ENCODE measurements around the gene TMTC1. TPM values are rescaled to one million over a fixed set of nuclear protein-coding genes. Genes with fewer than 3 reads are reported as not detected.

TMTC1 gene
- polyA plus RNA-seq, 1 of the 3 experiments (the other 2 are of a cell fraction) = 0.13 TPM

GRCh38 chr12:29818916-29819623 lies 35.3 kb upstream of the TMTC1 start:
- no peaks in the 10 kb centered on the region for H3K9me3 ChIP-seq
- H3K4me1 ChIP-seq (ENCODE audit: control insufficient read depth in 1 of 2, insufficient read depth in 2 of 2, low read depth in 1 of 2, low read length in 1 of 2) = no peaks in the 10 kb centered on the region; a peak in 1 of 4 replicates
- no peak overlapping the region for H3K4me2 ChIP-seq
- no peaks in the 10 kb centered on the region for H3K9me2 ChIP-seq
- no peak overlapping the region for H2AFZ ChIP-seq (ENCODE audit: low read depth)
- POLR2A ChIA-PET = no interaction called here
- no peaks in the 10 kb centered on the region for H4K20me1 ChIP-seq (ENCODE audit: insufficient read depth)
- no peak overlapping the region for H3K4me3 ChIP-seq (ENCODE audit: low read depth in 2 of 2, low read length in 1 of 2)
- no peak overlapping the region for H3K9ac ChIP-seq
- no peaks in the 10 kb centered on the region for H3F3A ChIP-seq (replicated peaks; ENCODE audit: insufficient read depth)
- no peaks in the 10 kb centered on the region for H3K36me3 ChIP-seq (replicated peaks in 1 of 2; ENCODE audit: control insufficient read depth in 1 of 2, insufficient read depth in 2 of 2, low read length in 1 of 2)
- no peak overlapping the region for H3K27ac ChIP-seq (ENCODE audit: low read depth in 2 of 2, low read length in 1 of 2)
- no peaks in the 10 kb centered on the region for H3K27me3 ChIP-seq (ENCODE audit: insufficient read depth)
- DNase-seq = no peak
- WGBS (ENCODE audit: low lambda C conversion rate) = 36% methylated on average over 2 of the region's 2 CpGs
- TF ChIP-seq RCOR1 (IDR thresholded peaks at IDR 0.05; ENCODE audit: low read length) = no peak
- TF ChIP-seq RFX5 (IDR thresholded peaks at IDR 0.05; ENCODE audit: low read length) = no peak
- no peak for TF ChIP-seq REST (IDR thresholded peaks at IDR 0.05; ENCODE audit: low read depth, low read length)
- no peak for TF ChIP-seq USF1 (IDR thresholded peaks at IDR 0.05; ENCODE audit: borderline replicate concordance, low read depth)
- TF ChIP-seq, protein P1, sequence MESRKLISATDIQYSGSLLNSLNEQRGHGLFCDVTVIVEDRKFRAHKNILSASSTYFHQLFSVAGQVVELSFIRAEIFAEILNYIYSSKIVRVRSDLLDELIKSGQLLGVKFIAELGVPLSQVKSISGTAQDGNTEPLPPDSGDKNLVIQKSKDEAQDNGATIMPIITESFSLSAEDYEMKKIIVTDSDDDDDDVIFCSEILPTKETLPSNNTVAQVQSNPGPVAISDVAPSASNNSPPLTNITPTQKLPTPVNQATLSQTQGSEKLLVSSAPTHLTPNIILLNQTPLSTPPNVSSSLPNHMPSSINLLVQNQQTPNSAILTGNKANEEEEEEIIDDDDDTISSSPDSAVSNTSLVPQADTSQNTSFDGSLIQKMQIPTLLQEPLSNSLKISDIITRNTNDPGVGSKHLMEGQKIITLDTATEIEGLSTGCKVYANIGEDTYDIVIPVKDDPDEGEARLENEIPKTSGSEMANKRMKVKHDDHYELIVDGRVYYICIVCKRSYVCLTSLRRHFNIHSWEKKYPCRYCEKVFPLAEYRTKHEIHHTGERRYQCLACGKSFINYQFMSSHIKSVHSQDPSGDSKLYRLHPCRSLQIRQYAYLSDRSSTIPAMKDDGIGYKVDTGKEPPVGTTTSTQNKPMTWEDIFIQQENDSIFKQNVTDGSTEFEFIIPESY (IDR thresholded peaks at IDR 0.05; ENCODE audit: borderline replicate concordance, low read depth) = no peak
- TF ChIP-seq, protein P2, sequence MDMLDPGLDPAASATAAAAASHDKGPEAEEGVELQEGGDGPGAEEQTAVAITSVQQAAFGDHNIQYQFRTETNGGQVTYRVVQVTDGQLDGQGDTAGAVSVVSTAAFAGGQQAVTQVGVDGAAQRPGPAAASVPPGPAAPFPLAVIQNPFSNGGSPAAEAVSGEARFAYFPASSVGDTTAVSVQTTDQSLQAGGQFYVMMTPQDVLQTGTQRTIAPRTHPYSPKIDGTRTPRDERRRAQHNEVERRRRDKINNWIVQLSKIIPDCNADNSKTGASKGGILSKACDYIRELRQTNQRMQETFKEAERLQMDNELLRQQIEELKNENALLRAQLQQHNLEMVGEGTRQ (IDR thresholded peaks at IDR 0.05; ENCODE audit: borderline replicate concordance, low read depth, low read length) = no peak
- TF ChIP-seq FOXM1 (IDR thresholded peaks at IDR 0.05; ENCODE audit: low read depth) = no peak
- TF ChIP-seq MXI1 (IDR thresholded peaks at IDR 0.05; ENCODE audit: low read depth, low read length) = no peak
- TF ChIP-seq TAF1 (IDR thresholded peaks at IDR 0.05; ENCODE audit: borderline replicate concordance, low read depth, low read length) = no peak
- no peak for TF ChIP-seq FOXJ3 (CRISPR knock-in tag; IDR thresholded peaks at IDR 0.05)
- TF ChIP-seq SIN3A (IDR thresholded peaks at IDR 0.05; ENCODE audit: borderline replicate concordance, low read depth, low read length) = no peak
- no peak for TF ChIP-seq CTCF (IDR thresholded peaks at IDR 0.05)
- no peak for TF ChIP-seq NRF1 (IDR thresholded peaks at IDR 0.05; ENCODE audit: low read depth, low read length)
- TF ChIP-seq GATA2 (CRISPR knock-in tag; IDR thresholded peaks at IDR 0.05) = no peak
- TF ChIP-seq TCF12 (IDR thresholded peaks at IDR 0.05) = no peak
- TF ChIP-seq SMC3 (IDR thresholded peaks at IDR 0.05; ENCODE audit: low read depth, low read length) = no peak
- no peak for TF ChIP-seq RAD21 (IDR thresholded peaks at IDR 0.05; ENCODE audit: low read length)
- TF ChIP-seq YY1 (IDR thresholded peaks at IDR 0.05; ENCODE audit: low read depth) = no peak
- no peak for TF ChIP-seq POLR2AphosphoS5 (IDR thresholded peaks at IDR 0.05; ENCODE audit: low read depth, low read length)
- no peak for TF ChIP-seq ELF1 (IDR thresholded peaks at IDR 0.05)
- no peaks in the 10 kb centered on the region for H3K79me2 ChIP-seq (ENCODE audit: insufficient read depth)
- CTCF ChIA-PET = no interaction called here
